HTR-8/SVneo (cell line): ENCODE results near the gene PROK2.

Experiments used
- DNase-seq: peaks from one replicate; pipeline ENCODE4 v3.0.0; 2011; ENCODE audit warnings: low spot score, mixed read lengths; ENCODE audit not compliant: insufficient read length
- FAIRE-seq: peaks from 2 replicates; lab custom pipeline; 2011; peaks lifted over from hg19 to GRCh38; lab: Jason Lieb, UNC

The PROK2 gene, protein sequence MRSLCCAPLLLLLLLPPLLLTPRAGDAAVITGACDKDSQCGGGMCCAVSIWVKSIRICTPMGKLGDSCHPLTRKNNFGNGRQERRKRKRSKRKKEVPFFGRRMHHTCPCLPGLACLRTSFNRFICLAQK

DNA sequence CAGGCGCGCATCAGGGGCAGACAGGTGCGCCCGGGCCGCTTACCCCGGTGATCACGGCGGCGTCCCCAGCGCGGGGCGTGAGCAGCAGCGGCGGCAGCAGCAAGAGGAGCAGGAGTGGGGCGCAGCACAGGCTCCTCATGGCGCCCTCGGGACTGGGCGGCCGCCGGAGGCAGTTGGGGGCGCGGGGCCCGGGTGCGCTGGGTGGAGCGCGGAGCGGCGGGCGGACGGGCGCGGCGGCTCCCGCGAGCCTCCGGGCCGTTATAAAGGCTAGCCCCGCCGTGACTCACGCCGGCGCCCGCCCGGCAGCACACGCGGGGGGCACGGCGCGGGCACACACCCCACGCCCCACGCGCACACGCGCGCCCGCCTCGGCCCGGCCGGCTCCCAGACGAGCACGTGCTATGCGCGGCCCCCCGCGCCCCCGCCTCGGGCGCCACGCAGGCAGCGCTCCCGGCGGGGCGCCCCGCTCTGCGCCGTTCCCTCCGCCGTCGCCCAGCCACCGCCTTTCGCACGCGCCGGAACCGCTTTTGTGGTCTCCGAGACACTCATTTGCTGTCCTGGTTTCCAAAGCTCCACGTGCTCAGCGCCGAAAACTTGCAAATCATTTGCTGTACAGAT, at the start of gene PROK2:
Gene PROK2, minus strand, starts transcription at position 235 of the 618 bp plus-strand sequence. Its CDS starts 96 bp downstream, at position 139.
- FAIRE-seq (no peak), DNase-seq (no peak)

DNA sequence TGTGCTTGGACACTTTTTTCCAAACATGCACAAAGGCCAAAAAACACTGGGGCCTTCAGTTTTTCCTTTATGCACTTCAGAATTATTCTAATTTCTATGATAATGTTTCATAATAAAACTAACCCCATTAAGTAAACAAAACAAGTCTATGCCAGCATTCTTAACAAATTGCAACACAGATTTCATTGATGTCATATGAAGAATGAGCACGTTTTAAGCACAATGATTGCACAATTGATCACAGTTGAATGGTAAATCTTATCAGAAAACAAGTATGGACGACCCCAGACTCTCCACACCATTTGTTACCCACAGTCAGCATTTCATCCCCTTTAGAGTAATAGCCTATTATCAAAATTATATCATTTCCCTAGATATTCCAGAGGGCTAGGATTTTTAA, 46.7 kb upstream of the PROK2 start:
- DNase-seq (no peak), FAIRE-seq (no peak)

DNA sequence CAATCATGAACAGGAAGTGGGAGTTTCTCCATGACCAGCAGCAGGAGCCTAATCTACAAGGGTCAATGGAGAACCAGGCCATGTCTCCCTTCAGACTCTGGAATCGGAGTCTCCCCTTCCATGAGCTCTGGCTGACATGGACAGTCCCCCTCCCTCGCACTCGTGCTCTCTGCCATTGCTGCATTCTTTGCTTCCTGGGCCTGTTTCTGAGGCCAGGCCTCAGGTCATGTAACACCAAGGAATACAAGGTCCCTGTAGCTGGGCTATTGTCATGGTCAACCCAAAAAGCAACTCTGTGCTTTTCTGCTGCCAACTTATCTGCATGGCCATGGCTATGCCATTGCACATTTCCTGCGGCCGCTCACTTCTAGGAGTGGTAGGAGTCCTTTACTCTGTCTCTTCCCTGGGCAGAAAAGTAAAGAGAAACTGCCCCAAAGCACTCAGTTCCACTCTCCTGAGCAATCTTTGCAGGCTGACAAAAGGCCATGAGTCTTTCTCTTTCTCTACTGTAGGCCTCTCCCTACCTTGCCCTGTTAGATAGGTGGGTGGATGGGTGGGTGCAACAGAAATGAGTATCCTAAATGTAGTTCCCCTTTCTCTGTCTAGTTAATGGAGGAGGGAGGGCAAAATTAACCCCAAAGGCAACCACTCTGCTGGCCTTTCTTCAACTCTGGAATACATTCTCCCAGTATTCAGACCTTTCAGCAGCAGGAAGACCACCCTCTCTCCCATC, 40.8 kb upstream of the PROK2 start:
- FAIRE-seq, result no peak

DNA sequence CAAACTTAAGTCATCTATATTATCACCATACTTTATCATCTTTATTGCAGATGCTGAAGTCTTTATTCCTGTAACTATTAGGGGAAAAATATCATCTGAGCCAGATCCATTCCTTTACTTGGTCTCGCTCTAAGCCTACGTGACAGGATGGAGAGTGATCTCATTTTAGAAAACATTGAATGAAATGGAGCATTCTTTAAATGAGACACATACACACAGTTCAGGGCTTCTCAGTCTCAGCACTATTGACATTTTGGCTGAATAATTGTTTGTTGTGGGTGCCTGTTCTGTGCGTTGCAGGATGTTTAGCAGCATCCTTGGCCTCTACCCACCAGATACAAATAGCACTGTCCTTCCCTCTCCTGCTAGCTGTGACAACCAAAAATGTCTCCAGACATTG, 36.2 kb upstream of the PROK2 start:
- DNase-seq (no peak), FAIRE-seq (no peak)

More for the DNA sequence above, 40.8 kb upstream of the PROK2 start:
- no peak for DNase-seq

DNA sequence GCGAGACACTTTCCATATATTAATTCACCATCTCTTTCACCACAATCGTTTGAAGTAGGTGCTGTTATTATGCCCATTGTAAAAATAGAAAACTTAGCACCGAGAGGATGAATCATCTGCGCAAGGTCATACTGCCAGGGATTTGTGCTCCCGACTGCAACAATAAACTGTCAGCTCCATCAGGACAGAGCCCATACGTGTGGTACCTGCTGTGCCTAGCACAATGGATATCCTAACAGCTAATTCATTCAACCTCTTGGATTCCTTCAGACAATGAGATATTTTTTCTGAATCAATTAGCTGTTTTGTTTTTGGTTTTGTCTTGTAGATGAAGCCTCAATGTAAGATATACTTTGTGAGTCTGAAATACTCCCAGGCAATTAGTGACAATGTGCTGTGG, 32.3 kb upstream of the PROK2 start:
- no peak for DNase-seq
- FAIRE-seq, result no peak

DNA sequence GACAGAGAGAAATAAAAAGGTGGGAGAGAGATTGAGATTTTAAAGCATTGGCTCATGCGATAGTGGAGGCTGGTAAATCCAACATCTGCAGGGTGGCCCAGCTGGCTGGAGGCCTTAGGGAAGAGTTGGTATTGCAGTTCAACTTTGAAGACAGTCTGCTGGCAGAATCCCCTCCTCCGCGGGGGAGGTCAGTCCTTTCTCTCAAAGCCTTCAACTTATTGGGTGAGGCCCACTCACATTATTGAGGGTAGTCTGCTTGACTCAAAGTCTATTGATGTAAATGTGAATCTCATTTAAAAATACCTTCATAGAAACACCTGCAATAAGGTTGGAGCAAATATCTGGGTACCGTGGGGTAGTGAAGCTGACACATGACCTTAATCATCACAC, 31.8 kb upstream of the PROK2 start:
- DNase-seq (no peak), FAIRE-seq (no peak)

DNA sequence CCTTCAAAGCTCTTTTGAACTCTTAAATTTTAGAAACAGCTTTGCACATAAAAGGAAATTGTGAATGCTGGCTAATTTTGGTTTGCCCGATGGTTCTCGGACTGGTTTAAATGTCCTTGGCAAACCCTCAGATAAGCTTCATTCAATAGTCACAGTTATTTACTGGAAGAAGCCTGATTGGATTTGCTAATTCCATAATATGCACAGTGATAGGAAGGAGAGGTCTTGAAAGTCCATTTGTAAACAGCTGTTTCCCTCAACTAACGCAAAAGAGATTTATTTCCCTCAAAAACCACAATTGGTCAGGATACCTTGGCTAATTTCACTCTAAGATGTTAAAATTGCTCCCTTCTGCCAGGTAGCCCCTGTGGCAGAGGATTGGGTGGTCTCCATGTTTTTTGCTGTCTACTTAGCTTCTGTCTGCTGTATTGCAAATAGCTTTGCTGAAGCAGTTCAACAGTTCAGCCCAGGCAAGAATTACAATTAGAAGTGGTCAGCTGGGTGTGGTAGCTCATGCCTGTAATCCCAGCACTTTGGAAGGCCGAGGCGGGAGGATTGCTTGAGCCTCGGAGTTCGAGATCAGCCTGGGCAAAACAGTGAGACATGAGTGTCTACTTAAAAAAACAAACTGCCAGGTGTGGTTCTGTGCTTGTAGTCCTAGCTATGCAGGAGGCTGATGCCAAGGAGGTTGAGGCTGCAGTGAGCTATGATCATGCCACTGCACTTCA, 30.6 kb upstream of the PROK2 start:
- no peak for FAIRE-seq

DNA sequence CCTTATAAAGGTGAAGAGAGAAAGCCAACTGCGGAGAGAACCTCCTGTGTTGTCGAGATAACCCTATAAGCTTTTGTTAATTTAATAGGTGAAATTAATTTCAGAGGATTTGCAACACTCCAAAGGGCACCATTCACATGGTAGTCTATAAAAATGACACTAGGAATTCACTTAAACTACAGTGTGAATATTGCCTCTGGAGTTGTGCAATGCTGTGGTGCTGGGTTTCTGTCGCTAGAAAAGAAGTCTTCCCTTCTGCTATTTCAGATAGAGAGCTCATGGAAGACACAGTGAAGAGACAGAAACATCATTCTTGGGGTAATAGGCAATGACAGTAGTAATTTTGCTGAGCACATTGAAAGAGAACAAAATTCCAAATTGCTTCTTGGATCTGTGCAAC, 28.8 kb upstream of the PROK2 start:
- FAIRE-seq (no peak), DNase-seq (no peak)

More for the DNA sequence above, 30.6 kb upstream of the PROK2 start:
- no peak for DNase-seq

DNA sequence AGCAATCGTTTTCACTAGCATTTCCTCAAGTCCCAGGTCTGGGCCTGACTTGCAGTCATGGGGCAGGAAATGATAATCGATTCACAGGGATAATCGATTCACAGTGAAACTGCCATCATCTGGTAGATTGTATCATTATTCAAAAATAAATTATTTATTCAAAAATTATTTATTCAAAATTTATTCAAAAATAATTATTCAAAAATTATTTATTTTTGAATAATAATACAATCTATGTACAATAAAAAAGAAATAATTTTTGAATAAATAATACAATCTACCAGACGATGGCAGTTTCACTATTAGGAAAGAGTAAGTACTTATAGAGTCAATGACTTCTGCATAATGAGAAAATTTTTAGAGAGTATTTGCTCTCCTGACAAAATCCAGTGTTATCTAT, 28.1 kb upstream of the PROK2 start:
- FAIRE-seq, result no peak

DNA sequence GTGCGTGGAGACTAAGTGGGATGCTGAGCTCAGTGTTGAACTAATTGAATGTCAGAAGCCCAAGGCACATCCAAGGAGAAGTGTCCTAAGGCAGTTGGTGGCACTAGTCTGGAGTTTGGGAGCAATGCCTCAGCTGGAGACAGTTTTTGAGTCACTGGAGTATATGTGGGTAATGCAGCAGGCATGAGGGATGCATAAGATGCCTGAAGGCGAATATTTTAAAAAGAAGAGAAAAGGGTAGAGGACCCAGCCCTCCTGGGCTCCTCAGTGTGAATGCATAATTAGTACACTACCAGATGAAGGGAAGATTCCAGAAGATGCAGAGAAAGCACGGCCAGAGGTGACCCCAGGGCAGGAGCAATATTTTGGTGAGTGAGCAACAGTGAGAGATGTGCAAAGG, 25.1 kb upstream of the PROK2 start:
- DNase-seq (no peak), FAIRE-seq (no peak)

More for the DNA sequence above, 28.1 kb upstream of the PROK2 start:
- no peak for DNase-seq

DNA sequence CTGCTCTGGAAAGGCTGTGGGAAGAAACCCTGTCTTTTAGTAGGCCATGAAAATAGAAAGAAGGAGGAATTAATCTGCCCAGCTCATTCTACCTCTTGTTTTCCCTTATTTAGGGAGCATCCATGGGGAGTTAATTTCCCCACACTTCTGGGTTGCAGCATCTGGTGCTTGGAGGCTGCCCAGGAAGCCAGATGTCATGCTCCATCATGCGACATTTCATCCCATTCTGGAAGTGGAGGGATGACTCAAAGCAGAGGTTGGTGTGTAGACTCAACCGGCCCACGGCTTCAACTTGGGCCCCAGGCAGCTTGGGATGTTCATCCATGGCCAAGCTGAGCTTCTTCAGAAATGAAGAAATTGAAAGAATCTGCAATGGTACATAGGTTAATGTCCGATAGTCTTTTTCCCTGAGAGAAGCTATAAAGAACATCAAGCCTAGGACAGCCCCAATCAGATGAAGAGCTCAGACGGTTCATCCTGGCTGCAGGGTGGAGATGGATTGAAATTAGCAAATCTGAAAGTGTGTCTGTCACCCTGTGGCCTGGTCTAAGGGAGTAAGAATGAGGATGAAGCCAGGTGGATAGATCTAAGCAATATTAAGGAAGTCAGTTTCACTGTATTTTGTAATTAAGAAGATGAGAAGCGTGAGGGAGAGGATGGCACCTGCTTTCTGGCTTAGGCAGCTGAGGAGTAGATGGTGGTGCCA, 24.5 kb upstream of the PROK2 start:
- DNase-seq (no peak), FAIRE-seq (no peak)

DNA sequence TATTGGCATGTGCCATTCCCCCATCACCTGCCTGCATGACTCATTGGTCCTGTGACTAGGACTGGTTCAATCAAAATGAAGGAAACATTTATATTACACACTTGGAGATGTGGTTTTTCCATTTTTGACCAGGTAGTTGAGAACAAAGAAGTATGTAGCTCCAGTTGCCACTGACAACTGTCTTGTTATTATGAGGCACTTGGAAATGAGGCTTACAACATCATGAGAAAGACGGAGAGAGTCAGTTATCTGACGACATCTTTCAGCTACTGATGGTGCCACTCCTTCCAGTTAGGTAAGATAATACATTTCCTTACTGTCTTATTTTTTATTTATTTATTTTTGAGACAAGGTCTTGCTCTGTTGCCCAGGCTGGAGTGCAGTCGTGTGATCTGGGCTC, 21.8 kb upstream of the PROK2 start:
- DNase-seq (no peak), FAIRE-seq (no peak)

DNA sequence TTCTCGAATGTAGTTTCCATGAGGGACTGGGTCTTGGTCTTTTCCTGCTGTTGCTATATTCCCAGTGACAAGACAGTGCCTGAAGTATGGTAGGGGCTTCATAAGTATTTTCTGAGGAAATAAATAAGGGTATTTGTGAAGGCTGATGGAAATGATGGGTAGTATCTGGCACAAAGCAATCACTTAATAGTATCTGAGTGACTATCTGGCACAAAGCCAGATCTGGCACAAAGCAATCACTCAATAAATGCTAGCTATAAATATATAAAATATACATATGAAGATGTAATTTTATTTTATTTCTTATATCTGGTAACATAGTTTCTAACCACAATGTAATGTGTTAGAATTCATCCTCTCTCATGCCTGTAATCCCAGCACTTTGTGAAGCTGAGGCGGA, 20.7 kb upstream of the PROK2 start:
- DNase-seq (no peak), FAIRE-seq (no peak)

DNA sequence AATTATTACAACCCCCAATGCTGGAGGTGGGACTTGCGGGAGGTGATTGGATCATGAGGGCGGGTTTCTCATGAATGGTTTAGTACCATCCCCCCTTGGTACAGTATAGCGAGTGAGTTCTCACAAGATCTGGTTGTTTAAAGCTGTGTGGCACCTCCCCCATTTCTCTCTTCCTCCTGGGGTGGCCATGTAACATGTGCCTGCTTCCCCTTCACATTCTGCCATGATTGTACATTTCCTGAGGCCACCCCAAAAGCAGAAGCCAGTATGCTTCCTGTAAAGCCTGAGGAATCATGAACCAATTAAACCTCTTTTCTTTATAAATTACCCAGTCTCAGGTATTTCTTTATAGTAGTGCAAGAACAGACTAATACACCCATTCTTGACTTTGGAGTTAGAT, 20.3 kb upstream of the PROK2 start:
- FAIRE-seq, result no peak
- DNase-seq, result no peak

DNA sequence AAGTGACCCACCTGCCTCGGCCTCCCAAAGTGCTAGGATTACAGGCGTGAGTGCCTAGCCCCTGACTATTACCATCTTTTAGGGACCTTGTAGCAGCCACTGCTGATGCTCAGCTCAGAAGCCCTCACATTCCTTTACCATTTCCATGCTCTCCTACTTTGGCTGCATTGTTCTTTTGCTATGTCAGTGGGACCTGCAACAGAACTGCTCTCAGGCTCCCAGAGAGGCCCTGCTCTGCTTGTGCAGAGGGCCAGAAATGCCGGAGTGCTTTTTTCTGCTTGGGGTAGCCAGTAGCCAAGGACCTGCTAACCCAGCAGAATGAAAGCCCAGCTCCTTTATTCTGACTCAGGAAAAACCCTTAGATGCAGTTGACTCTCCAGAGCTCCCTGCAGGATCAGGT, 18.3 kb upstream of the PROK2 start:
- FAIRE-seq (no peak), DNase-seq (no peak)

DNA sequence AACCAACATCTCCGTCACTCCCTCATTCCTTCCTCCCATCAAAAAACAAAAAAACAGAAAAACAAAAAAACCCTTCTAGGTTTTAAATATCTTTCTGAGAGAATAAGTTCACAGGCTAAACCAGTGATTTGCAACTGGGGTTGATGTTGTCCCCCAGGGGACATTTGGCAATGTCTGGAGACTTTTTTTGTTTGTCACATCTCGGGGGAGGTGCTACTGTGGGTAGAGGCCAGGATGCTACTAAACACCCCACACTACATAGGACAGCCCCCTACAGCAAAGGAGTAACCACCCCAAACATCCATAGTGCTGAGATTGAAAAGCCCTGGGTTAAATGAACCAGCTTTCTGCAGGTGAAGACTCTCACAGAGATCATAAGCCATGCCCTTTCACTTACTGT, 17.0 kb upstream of the PROK2 start:
- DNase-seq (no peak), FAIRE-seq (no peak)

DNA sequence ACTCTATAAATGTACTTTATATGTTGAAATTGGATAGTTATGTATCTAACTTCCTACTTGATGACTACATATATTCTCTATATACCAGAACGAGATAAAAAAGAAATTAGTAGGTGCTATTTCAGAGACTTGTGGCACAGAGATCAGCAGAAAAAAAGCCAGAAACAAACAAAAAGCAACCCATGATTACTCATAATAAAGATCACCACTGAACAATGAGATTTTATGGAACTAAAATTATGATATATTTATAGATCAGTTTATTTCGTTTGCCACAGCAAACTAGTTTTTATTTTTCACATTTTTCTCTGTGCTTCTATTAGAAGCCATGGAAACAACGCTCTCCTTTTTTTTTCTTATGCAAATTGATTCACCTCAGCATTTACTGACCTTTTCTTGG, 15.1 kb upstream of the PROK2 start:
- DNase-seq (no peak), FAIRE-seq (no peak)

DNA sequence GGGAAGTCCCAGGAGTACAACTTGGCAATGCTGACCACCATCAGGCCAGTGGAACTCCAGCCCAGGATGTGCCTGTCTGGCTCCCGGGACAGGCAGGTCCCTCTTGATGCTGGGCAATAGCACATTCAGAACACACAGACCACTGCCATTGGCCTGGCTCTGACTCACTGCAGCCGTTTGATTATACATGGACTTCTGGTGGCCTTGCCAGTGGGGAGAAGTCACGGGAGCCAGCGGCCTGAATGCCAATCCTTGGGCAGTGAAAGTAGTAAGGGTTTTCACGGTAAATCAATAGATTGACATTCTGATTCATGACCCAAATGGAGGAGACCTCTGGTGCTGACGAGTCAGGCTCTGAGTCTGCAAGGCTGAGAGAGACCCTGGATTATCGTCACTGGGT, 12.5 kb upstream of the PROK2 start:
- no peak for FAIRE-seq
- DNase-seq, result no peak

DNA sequence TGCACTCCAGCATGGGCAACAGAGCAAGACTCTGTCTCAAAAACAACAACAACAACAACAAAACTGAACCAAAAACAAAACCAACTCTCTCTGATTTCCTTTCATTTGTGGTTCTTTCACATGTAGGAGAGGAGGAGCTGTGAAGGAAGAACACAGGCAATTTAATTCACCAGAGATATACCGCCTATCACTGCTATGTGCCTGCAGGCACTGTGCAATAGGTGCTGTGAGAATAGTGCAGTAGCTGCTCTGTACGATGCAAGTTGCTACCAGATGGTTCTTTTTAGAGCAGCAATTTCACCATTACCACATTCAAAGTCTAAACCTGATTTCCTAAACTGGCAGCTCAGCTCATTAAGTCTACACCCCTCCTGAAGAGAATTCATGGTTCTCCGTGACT, 11.3 kb upstream of the PROK2 start:
- no peak for FAIRE-seq

DNA sequence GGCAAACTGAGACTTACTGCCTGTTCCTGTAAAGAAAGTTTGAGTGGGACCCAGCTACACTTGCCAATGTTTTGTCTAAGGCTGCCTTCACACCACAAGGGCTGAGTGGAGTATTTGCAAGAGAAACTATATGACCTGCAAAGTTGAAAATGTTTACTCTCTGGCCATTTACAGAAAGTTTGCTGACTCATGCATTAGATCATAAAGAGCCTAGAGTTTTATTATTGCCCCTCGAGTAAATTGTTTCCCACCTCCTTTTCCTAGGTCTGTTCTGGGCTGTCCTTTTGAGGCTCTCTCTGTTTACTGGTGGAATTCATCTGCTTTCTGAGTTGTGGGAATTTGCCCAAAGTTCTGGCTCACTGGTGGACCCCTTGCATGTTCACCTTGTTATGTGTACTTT, 6.7 kb upstream of the PROK2 start:
- DNase-seq, result no peak
- FAIRE-seq, result no peak

More for the DNA sequence above, 11.3 kb upstream of the PROK2 start:
- DNase-seq, result no peak

DNA sequence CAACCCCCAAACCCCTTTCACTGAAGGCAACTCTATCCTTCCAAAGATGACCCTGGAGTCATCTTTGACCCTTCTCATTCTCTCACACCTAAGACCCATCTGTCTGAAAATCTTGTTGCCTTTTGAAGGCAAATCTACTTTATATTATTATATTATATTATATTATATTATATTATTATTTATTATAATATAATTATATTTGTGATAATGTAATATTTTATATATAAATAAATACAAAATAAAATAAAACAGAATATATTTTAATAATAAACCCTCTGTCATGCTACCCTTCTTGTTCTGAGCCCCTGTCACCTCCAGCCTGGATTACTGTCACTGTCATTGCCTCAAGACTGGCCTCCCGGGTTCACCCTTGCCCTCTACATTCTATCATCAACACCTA, 5.0 kb upstream of the PROK2 start:
- FAIRE-seq (no peak), DNase-seq (no peak)
